Large intestine (tissue), 3 donors: ENCODE measurements around the gene TRIM59. TPM values are rescaled to one million over a fixed set of nuclear protein-coding genes. Genes with fewer than 3 reads are reported as not detected.
A peak's percentile ranks its signal among the peaks of the same experiment; 100 is the strongest.

Source experiments
- DNase-seq, 2 donors: peaks; one replicate each; pipeline versions ENCODE4 v3.0.0 to v3.0.0-alpha.2; 2013
- H3K27ac ChIP-seq: one replicate; pipeline ENCODE4 v1.5.1; 2013; ENCODE audit warnings: low read length
- H3K27me3 ChIP-seq: 2 replicates; pipeline ENCODE4 v1.6.1; 2013; ENCODE audit warnings: low read length; ENCODE audit not compliant: control insufficient read depth, insufficient read depth
- H3K36me3 ChIP-seq: 2 replicates; pipeline ENCODE4 v1.6.1; 2013; ENCODE audit warnings: low read length; ENCODE audit not compliant: control insufficient read depth, insufficient read depth
- H3K4me1 ChIP-seq: one replicate; pipeline ENCODE4 v1.6.1; 2013; ENCODE audit warnings: low read length; ENCODE audit not compliant: control insufficient read depth, insufficient read depth
- H3K4me3 ChIP-seq: one replicate; pipeline ENCODE4 v1.5.1; 2013; ENCODE audit warnings: low read length
- H3K9me3 ChIP-seq: one replicate; pipeline ENCODE4 v1.6.1; 2013; ENCODE audit warnings: mild to moderate bottlenecking, low read depth, low read length, moderate library complexity; ENCODE audit not compliant: control insufficient read depth
- WGBS: methylation state at CpG from one replicate; pipeline ENCODE4 v1.1.5; 2013; ENCODE audit warnings: low lambda C conversion rate; ENCODE audit not compliant: insufficient coverage; 5-methylcytosine and 5-hydroxymethylcytosine counted together
- polyA plus RNA-seq: library from polyadenylated mRNA; unstranded; fragments of 120-200 nt; gene quantifications from one replicate; pipeline ENCODE4 v1.2.1, GENCODE V29; 2013

TRIM59 gene
- polyA plus RNA-seq, 1 donor: 11.3 TPM

DNA sequence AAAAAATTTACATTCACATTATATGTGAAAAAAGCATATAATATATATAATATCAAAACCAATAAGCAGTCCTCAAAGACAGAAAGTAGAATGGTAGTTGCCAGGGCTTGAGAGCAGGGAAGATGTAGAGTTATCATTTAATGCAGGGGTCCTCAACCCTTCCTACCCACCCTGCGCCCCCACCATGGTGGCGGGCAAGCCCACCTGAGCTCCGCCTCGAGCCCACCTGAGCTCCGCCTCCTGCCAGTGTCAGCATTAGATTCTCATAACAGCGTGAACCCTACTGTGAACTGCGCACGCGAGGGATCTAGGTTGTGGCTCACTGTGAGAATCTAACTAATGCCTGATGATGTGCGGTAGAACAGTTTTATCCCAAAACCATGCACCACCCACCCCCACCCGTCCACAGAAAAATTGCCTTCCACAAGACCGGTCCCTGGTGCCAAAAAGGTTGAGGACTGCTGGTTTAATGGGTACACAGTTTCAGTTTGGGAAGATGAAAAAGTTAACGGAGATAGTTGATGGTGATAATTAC is 3.0 kb downstream of the TRIM59 start:
- no CpG with 5 or more reads among the region's 13 CpGs for WGBS

DNA sequence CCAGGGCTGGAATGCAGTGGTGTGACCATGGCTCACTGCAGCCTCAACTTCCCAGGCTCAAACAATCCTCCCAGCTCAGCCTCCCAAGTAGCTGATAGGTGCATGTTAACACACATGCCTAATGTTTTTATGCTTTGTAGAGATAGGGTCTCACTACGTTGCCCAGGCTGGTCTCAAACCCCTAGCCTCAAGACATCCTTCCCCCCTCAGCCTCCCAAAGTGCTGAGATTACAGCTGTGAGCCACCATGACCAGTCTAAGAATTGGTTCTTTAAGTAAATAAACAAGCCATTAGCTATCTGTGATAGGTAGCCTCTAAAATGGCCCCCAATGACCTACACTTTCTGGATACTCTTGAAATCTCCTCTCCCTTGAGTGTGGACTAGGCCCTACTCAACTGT is 3.7 kb downstream of the TRIM59 start:
- H3K4me3 ChIP-seq: no peak overlapping the region
- no peak overlapping the region for H3K27ac ChIP-seq
- H3K9me3 ChIP-seq: peaks cover 8% of the 10 kb centered on the region
- peaks cover 8% of the 10 kb centered on the region for H3K4me1 ChIP-seq
- peaks cover 11% of the 10 kb centered on the region for H3K36me3 ChIP-seq
- DNase-seq: no peak
- peaks cover 2% of the 10 kb centered on the region for H3K27me3 ChIP-seq
- WGBS: no CpG with 5 or more reads among the region's 1 CpG

More for the DNA sequence above, 3.0 kb downstream of the TRIM59 start:
- no peak for DNase-seq
- peaks cover 11% of the 10 kb centered on the region for H3K36me3 ChIP-seq
- no peak overlapping the region for H3K4me3 ChIP-seq
- H3K9me3 ChIP-seq: peaks cover 8% of the 10 kb centered on the region
- peaks cover 8% of the 10 kb centered on the region for H3K4me1 ChIP-seq
- peaks cover 2% of the 10 kb centered on the region for H3K27me3 ChIP-seq
- no peak overlapping the region for H3K27ac ChIP-seq

- Histone ChIP-seq H3K27ac (no peak overlapping the region), H3K4me1 (no peaks in the 10 kb centered on the region), H3K27me3 (no peaks in the 10 kb centered on the region), H3K4me3 (no peak overlapping the region), H3K36me3 (peaks cover 11% of the 10 kb centered on the region), H3K9me3 (no peaks in the 10 kb centered on the region)
- no CpG with 5 or more reads among the region's 1 CpG for WGBS
- no peak for DNase-seq
Observed at GRCh38 chr3:160444411-160444810, 5.2 kb downstream of the TRIM59 start.

- no peak for DNase-seq
- Histone ChIP-seq H3K9me3 (no peaks in the 10 kb centered on the region), H3K27ac (no peak overlapping the region), H3K4me3 (no peak overlapping the region), H3K36me3 (peaks cover 16% of the 10 kb centered on the region), H3K27me3 (no peaks in the 10 kb centered on the region), H3K4me1 (no peaks in the 10 kb centered on the region)
- WGBS: 100% methylated on average over 2 of the region's 7 CpGs
Observed at GRCh38 chr3:160440687-160441086, 8.9 kb downstream of the TRIM59 start.

GRCh38 chr3:160437083-160437455 is 12.5 kb downstream of the TRIM59 start:
- Histone ChIP-seq H3K9me3 (no peaks in the 10 kb centered on the region), H3K27ac (no peak overlapping the region), H3K36me3 (peaks cover 24% of the 10 kb centered on the region), H3K27me3 (no peaks in the 10 kb centered on the region), H3K4me3 (no peak overlapping the region), H3K4me1 (no peaks in the 10 kb centered on the region)
- WGBS: no CpG with 5 or more reads among the region's 5 CpGs
- no peak for DNase-seq

DNA sequence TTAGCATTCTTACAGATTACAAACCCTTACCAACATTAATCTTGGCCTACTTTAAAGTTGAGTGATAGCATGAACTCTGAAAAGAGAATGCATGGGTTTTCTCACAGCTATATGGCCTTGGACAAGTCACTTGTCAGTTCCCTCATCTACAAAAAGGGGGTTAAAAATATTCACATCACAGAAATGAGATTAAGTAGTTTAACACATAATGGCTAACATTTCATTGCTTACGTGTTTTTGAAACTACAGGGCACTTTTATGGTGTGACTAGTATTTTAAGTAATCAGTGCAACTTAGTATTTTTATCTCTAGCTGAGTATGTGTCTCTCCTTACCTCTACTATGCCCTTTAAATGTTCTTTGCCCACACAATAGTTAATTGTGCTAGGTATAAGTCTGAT is 13.8 kb downstream of the TRIM59 start:
- no CpG with 5 or more reads among the region's 1 CpG for WGBS
- Histone ChIP-seq H3K4me1 (no peaks in the 10 kb centered on the region), H3K27me3 (no peaks in the 10 kb centered on the region), H3K27ac (no peak overlapping the region), H3K36me3 (peaks cover 30% of the 10 kb centered on the region), H3K9me3 (no peaks in the 10 kb centered on the region), H3K4me3 (no peak overlapping the region)
- DNase-seq: no peak

- DNase-seq: no peak
- no CpG with 5 or more reads among the region's 2 CpGs for WGBS
- H3K36me3 ChIP-seq: peaks cover 33% of the 10 kb centered on the region
Observed at GRCh38 chr3:160435095-160435494, 14.5 kb downstream of the TRIM59 start.

DNA sequence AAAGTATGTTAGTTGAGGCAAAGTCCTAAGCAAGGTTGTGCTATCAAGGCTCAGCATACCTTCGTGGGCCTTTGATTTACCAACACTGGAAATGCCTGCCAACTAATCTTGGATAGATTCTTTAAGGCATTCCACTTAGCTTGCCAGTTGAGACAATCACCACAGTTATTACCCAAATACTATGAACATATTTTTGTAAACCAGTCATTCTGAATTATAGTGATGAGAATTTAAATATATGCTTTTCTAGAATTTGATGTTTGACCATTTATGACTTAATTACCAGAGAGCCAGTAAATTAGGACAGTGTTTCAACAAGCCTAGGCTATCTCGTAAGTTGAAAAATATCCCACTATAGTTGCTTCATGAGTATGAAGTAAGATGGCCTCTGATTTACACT is 15.5 kb downstream of the TRIM59 start:
- Histone ChIP-seq H3K27me3 (no peaks in the 10 kb centered on the region), H3K4me3 (no peak overlapping the region), H3K4me1 (no peaks in the 10 kb centered on the region), H3K9me3 (no peaks in the 10 kb centered on the region), H3K36me3 (peaks cover 38% of the 10 kb centered on the region), H3K27ac (no peak overlapping the region)
- DNase-seq: no peak
- no CpG with 5 or more reads among the region's 2 CpGs for WGBS

More at GRCh38 chr3:160435095-160435494, 14.5 kb downstream of the TRIM59 start:
- H3K27ac ChIP-seq: no peak overlapping the region
- no peaks in the 10 kb centered on the region for H3K27me3 ChIP-seq
- no peaks in the 10 kb centered on the region for H3K4me1 ChIP-seq
- no peak overlapping the region for H3K4me3 ChIP-seq
- H3K9me3 ChIP-seq: no peaks in the 10 kb centered on the region

GRCh38 chr3:160427832-160428424 is 21.7 kb downstream of the TRIM59 start:
- DNase-seq: no peak
- no peaks in the 10 kb centered on the region for H3K27me3 ChIP-seq
- WGBS: 92% methylated on average over 2 of the region's 11 CpGs
- peaks cover 53% of the 10 kb centered on the region for H3K36me3 ChIP-seq
- no peak overlapping the region for H3K27ac ChIP-seq
- H3K9me3 ChIP-seq: no peaks in the 10 kb centered on the region
- H3K4me3 ChIP-seq: no peak overlapping the region
- H3K4me1 ChIP-seq: no peaks in the 10 kb centered on the region

- no peak for DNase-seq
- no peak overlapping the region for H3K4me3 ChIP-seq
- peaks cover 44% of the 10 kb centered on the region for H3K36me3 ChIP-seq
- H3K27me3 ChIP-seq: no peaks in the 10 kb centered on the region
- no peaks in the 10 kb centered on the region for H3K9me3 ChIP-seq
- H3K27ac ChIP-seq: no peak overlapping the region
- WGBS: no CpG with 5 or more reads among the region's 3 CpGs
- H3K4me1 ChIP-seq: no peaks in the 10 kb centered on the region
Observed at GRCh38 chr3:160417311-160417710, 32.3 kb downstream of the TRIM59 start.

DNA sequence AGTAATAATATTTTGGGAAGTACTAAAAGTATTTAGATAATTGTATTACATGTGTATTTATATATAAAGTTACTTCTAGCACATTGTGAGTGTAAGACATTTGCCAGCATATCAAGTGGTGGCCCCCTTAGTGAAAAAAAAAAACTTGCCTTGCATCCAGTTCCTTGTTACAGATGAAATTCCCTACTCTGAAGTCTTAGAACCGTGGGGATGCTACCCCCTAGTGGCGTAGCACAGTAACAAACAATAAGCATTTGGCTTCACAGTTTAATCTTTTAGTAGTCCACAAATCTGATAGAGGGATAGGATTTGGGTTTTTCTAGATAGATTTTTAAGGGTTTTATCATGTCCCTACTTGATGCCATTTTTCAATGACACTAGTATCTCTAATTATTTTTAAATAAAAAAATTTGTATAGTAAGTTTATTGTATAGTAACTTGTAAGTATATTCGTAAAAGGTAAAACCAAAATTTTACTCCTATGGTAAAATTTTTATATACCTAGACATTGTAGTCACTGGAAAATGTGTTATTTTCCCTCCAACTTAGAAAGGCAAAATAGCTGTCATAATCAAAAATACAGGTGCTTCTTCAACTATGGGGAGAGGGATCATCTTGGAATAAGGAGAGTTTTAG is 35.9 kb downstream of the TRIM59 start:
- no CpG with 5 or more reads among the region's 3 CpGs for WGBS
- peaks cover 27% of the 10 kb centered on the region for H3K36me3 ChIP-seq
- no peaks in the 10 kb centered on the region for H3K27me3 ChIP-seq

More for the DNA sequence above, 35.9 kb downstream of the TRIM59 start:
- Histone ChIP-seq H3K4me1 (no peaks in the 10 kb centered on the region), H3K27ac (no peak overlapping the region), H3K9me3 (no peaks in the 10 kb centered on the region), H3K4me3 (no peak overlapping the region)
- peak; percentile 50 to 59 for DNase-seq
